Measurements from ENCODE around the gene MRFAP1. TPM values are rescaled to one million over a fixed set of nuclear protein-coding genes. Genes with fewer than 3 reads are reported as not detected.

The MRFAP1 gene
- total and polyA plus RNA-seq, 2 donors (not counting 1 experiment from before 2014, with no cell fraction given) = 54.8 to 113 TPM

DNA sequence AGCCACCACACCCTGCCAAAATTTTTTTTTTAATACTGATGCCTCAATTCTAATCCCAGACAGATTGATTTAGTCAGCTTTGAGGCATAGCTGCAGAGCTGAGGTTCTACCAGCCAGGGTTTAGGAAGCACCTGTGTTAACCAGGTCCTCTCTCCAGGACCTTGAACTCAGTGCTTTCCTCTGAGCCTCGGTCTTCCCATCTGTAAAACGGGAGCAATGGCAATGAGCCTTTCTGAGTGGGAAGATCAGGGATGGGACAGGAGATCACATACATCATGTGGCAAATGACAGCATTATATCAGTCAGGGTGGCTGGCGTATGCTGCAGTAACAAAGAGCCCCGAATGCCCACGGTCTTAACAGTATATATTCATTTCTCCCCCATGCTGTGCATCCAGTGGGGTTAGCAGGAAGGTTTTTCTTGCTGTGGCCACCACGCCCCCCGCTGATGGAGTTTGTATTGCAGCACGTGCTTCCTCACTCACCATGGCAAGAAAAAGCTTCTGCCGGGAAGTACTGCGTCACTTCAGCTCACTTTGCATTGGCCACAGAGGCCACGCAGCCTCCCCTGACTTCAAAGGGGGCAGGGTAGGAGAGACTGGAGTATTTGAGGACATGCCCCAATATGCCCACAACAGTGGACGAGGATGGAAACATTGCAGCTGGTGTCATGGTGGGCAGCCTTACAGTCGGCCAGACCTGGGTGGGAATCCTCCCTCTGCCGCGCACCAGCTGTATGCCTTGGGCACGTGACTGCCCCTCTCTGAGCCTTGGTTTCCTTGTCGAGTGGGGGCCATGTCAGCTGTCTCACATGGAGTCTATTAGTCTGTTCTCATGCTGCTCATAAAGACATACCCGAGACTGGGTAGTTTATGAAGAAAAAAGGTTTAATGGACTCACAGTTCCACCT, 24.1 kb upstream of the MRFAP1 start:
- WGBS (ENCODE audit: insufficient coverage) = 97% methylated on average over 12 of the region's 18 CpGs
- DNase-seq (no peak), ATAC-seq (ENCODE audit: low read depth) (no peak)
- intact Hi-C loops (cut with micrococcal nuclease) = no loop called here
- no peak overlapping the region for H3K4me3 ChIP-seq (ENCODE audit: control extremely low read depth in 1 of 5, extremely low read depth in 1 of 5, insufficient read depth in 1 of 5, low read depth in 2 of 5, low read length in 4 of 5)
- Mint-ChIP-seq H3K9me3 (ENCODE audit: insufficient read depth) (no peaks in the 10 kb centered on the region), H3K27ac (no peak overlapping the region), H3K4me3 (no peak overlapping the region), H3K27me3 (no peaks in the 10 kb centered on the region), H3K4me1 (no peaks in the 10 kb centered on the region)
- no peak overlapping the region for H3K9ac ChIP-seq (ENCODE audit: low read length)
- no peak overlapping the region for H3K4me2 ChIP-seq (replicated peaks; ENCODE audit: low read depth, low read length, poor library complexity, severe bottlenecking)
- peaks cover 0 to 71% of the 10 kb centered on the region in 2 experiments for H3K36me3 ChIP-seq (replicated peaks in 1 of 2; ENCODE audit: control extremely low read depth in 1 of 2, control insufficient read depth in 1 of 2, extremely low read depth in 1 of 2, insufficient read depth in 2 of 2, low read length in 1 of 2)
- H3K27ac ChIP-seq (ENCODE audit: low read length in 2 of 2) = no peak overlapping the region
- ChIA-PET POLR2A (no interaction called here), CTCF (no interaction called here)
- TF ChIP-seq, protein P1, sequence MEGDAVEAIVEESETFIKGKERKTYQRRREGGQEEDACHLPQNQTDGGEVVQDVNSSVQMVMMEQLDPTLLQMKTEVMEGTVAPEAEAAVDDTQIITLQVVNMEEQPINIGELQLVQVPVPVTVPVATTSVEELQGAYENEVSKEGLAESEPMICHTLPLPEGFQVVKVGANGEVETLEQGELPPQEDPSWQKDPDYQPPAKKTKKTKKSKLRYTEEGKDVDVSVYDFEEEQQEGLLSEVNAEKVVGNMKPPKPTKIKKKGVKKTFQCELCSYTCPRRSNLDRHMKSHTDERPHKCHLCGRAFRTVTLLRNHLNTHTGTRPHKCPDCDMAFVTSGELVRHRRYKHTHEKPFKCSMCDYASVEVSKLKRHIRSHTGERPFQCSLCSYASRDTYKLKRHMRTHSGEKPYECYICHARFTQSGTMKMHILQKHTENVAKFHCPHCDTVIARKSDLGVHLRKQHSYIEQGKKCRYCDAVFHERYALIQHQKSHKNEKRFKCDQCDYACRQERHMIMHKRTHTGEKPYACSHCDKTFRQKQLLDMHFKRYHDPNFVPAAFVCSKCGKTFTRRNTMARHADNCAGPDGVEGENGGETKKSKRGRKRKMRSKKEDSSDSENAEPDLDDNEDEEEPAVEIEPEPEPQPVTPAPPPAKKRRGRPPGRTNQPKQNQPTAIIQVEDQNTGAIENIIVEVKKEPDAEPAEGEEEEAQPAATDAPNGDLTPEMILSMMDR (IDR thresholded peaks at IDR 0.05) = no peak
- no peak for TF ChIP-seq EZH2 (IDR thresholded peaks at IDR 0.05; ENCODE audit: borderline replicate concordance, insufficient read depth, low read depth, low read length, poor library complexity, severe bottlenecking)
- H2AFZ ChIP-seq (ENCODE audit: insufficient read depth, low read depth, low read length, poor library complexity, severe bottlenecking) = no peak overlapping the region
- H3K79me2 ChIP-seq (ENCODE audit: control insufficient read depth, insufficient read depth, low read length) = no peaks in the 10 kb centered on the region
- H3K4me1 ChIP-seq (ENCODE audit: control insufficient read depth in 2 of 2, insufficient read depth in 2 of 2, low read length in 2 of 2) = no peaks in the 10 kb centered on the region
- peaks cover 0 to 8% (median 0%) of the 10 kb centered on the region in 3 donors for H3K9me3 ChIP-seq (ENCODE audit: control extremely low read depth in 1 of 3, control insufficient read depth in 2 of 3, insufficient read depth in 1 of 3, low read length in 2 of 3)
- H3K27me3 ChIP-seq (replicated peaks in 1 of 4; ENCODE audit: control extremely low read depth in 1 of 4, control insufficient read depth in 3 of 4, insufficient read depth in 4 of 4, low read length in 3 of 4) = no peaks in the 10 kb centered on the region
- no peaks in the 10 kb centered on the region for H4K20me1 ChIP-seq (ENCODE audit: control insufficient read depth, insufficient read depth, low read length, poor library complexity, severe bottlenecking)

DNA sequence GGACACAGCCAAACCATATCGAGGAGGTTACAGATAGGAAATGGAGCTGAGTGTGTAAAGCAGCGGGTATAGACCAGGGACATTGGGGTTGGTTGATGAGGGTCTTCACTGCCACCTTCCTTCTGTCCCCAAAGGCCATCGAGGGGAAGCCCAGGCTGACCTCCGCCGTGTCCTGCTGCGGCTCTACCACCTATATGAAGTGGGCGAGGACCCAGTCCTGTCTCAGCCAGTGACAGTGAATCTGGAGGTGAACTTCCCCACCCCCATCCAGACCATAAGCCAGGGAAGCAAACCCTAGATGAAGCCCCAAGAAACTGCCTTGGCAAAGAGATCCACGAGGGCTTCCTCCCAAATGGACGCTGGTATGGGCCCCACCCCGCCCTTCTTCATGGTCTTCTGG, 23.2 kb upstream of the MRFAP1 start:
- no peak for DNase-seq
- H3K27ac Mint-ChIP-seq = no peak overlapping the region

More for the DNA sequence above, 23.2 kb upstream of the MRFAP1 start:
- ChIA-PET CTCF (no interaction called here), POLR2A (no interaction called here)
- H3K4me2 ChIP-seq (replicated peaks; ENCODE audit: low read depth, low read length, poor library complexity, severe bottlenecking) = no peak overlapping the region
- no peak for TF ChIP-seq EZH2 (IDR thresholded peaks at IDR 0.05; ENCODE audit: borderline replicate concordance, insufficient read depth, low read depth, low read length, poor library complexity, severe bottlenecking)
- TF ChIP-seq, protein P1 (IDR thresholded peaks at IDR 0.05) = no peak
- H3K27ac ChIP-seq (ENCODE audit: low read length in 2 of 2) = no peak overlapping the region
- H3K9ac ChIP-seq (ENCODE audit: low read length) = no peak overlapping the region
- H3K4me3 ChIP-seq (ENCODE audit: control extremely low read depth in 1 of 5, extremely low read depth in 1 of 5, insufficient read depth in 1 of 5, low read depth in 2 of 5, low read length in 4 of 5) = no peak overlapping the region
- H2AFZ ChIP-seq (ENCODE audit: insufficient read depth, low read depth, low read length, poor library complexity, severe bottlenecking) = no peak overlapping the region
- H3K27me3 Mint-ChIP-seq = no peaks in the 10 kb centered on the region
- H4K20me1 ChIP-seq (ENCODE audit: control insufficient read depth, insufficient read depth, low read length, poor library complexity, severe bottlenecking) = no peaks in the 10 kb centered on the region
- H3K79me2 ChIP-seq (ENCODE audit: control insufficient read depth, insufficient read depth, low read length) = no peaks in the 10 kb centered on the region
- no peaks in the 10 kb centered on the region for H3K4me1 Mint-ChIP-seq
- no peak overlapping the region for H3K4me3 Mint-ChIP-seq
- no peaks in the 10 kb centered on the region for H3K4me1 ChIP-seq (ENCODE audit: control insufficient read depth in 2 of 2, insufficient read depth in 2 of 2, low read length in 2 of 2)
- intact Hi-C loops (cut with micrococcal nuclease) = no loop called here
- peaks cover 0 to 11% (median 0%) of the 10 kb centered on the region in 3 donors for H3K9me3 ChIP-seq (ENCODE audit: control extremely low read depth in 1 of 3, control insufficient read depth in 2 of 3, insufficient read depth in 1 of 3, low read length in 2 of 3)
- no peaks in the 10 kb centered on the region for H3K27me3 ChIP-seq (replicated peaks in 1 of 4; ENCODE audit: control extremely low read depth in 1 of 4, control insufficient read depth in 3 of 4, insufficient read depth in 4 of 4, low read length in 3 of 4)
- 100% methylated on average over 10 of the region's 10 CpGs for WGBS (ENCODE audit: insufficient coverage)
- ATAC-seq (ENCODE audit: low read depth) = no peak
- H3K9me3 Mint-ChIP-seq (ENCODE audit: insufficient read depth) = no peaks in the 10 kb centered on the region
- H3K36me3 ChIP-seq (replicated peaks in 1 of 2; ENCODE audit: control extremely low read depth in 1 of 2, control insufficient read depth in 1 of 2, extremely low read depth in 1 of 2, insufficient read depth in 2 of 2, low read length in 1 of 2) = peaks cover 0 to 62% of the 10 kb centered on the region in 2 experiments

Measured in B cell (primary cell).